Naive B cell (primary cell): ENCODE data around the gene AP4E1. TPM values are rescaled to one million over a fixed set of nuclear protein-coding genes. Genes with fewer than 3 reads are reported as not detected.

Experiments
- ATAC-seq, 2 donors: fragments of 150-1000 bp; cut with Tn5 transposase; 2 replicates each; pipeline ENCODE4 v1.10.0; 2021; ENCODE audit warnings: low read depth in 2 of 2, mild to moderate bottlenecking in 2 of 2, moderate library complexity in 2 of 2
- DNase-seq: peaks from one replicate; pipeline ENCODE4 v3.0.0; 2022
- H3K27ac Mint-ChIP-seq, 6 donors: one replicate each; pipeline ENCODE4 v1.8.0; 2020 to 2022; ENCODE audit warnings: mild to moderate bottlenecking in 6 of 6, mixed read lengths in 6 of 6, moderate library complexity in 5 of 6, inconsistent platforms in 2 of 6
- H3K27me3 Mint-ChIP-seq, 3 donors: one replicate each; pipeline ENCODE4 v1.8.0; 2021 to 2022; ENCODE audit warnings: mixed read lengths in 3 of 3, mild to moderate bottlenecking in 1 of 3
- H3K36me3 Mint-ChIP-seq, 2 donors: one replicate each; pipeline ENCODE4 v1.8.0; 2020 to 2022; ENCODE audit warnings: mixed read lengths in 2 of 2, inconsistent platforms in 1 of 2, mild to moderate bottlenecking in 1 of 2
- H3K4me1 Mint-ChIP-seq, 3 donors: one replicate each; pipeline ENCODE4 v1.8.0; 2020 to 2022; ENCODE audit warnings: mixed read lengths in 3 of 3, inconsistent platforms in 1 of 3, mild to moderate bottlenecking in 1 of 3, moderate library complexity in 1 of 3
- H3K4me3 Mint-ChIP-seq, 8 donors: one replicate each; pipeline ENCODE4 v1.8.0; 2020 to 2022; ENCODE audit warnings: mild to moderate bottlenecking in 8 of 8, mixed read lengths in 8 of 8, moderate library complexity in 8 of 8, inconsistent platforms in 2 of 8
- H3K9me3 Mint-ChIP-seq, 7 donors: one replicate each; pipeline ENCODE4 v1.8.0; 2020 to 2022; ENCODE audit warnings: mixed read lengths in 7 of 7, mild to moderate bottlenecking in 5 of 7, inconsistent platforms in 2 of 7, moderate library complexity in 1 of 7
- polyA plus RNA-seq, 6 donors: library from polyadenylated mRNA; unstranded; fragments of 300-500 nt; fragmentation: Illumina TruSeq; gene quantifications; one replicate each; pipeline ENCODE4 v1.2.3, GENCODE V29; 2021; ENCODE audit warnings: low read depth in 6 of 6

AP4E1 gene
- polyA plus RNA-seq, 6 donors from 2014 or later: 2.6 to 10.8 (median 4.6) TPM

DNA sequence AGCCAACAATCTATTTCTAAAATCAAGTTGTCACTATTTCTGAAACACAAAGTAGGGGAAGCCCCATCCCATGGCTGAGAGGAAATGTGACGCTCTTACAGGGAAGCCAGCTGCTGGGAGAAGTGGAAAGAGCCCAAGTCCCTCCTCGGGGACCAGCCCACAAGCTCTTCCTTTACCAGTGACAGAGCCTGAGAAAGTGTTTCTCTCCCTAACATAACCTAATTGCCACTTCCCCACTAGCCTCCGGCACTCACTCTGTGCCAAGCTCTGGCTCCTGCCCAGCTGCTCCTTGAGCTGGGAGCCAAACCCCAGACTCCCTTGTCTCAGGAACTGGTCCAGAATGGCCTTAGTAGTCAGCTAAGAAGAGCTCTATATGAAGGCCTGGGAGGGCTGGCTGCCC lies 143.3 kb downstream of the AP4E1 start:
- H3K4me1 Mint-ChIP-seq: peaks cover 0 to 5% (median 2%) of the 10 kb centered on the region in 3 donors
- ATAC-seq: no peak
- no peak overlapping the region for H3K27ac Mint-ChIP-seq
- H3K4me3 Mint-ChIP-seq: no peak overlapping the region
- peaks cover 0 to 16% (median 10%) of the 10 kb centered on the region in 3 donors for H3K27me3 Mint-ChIP-seq
- no peak for DNase-seq
- H3K36me3 Mint-ChIP-seq: no peaks in the 10 kb centered on the region
- H3K9me3 Mint-ChIP-seq: peaks cover 0 to 2% (median 0%) of the 10 kb centered on the region in 7 donors

DNA sequence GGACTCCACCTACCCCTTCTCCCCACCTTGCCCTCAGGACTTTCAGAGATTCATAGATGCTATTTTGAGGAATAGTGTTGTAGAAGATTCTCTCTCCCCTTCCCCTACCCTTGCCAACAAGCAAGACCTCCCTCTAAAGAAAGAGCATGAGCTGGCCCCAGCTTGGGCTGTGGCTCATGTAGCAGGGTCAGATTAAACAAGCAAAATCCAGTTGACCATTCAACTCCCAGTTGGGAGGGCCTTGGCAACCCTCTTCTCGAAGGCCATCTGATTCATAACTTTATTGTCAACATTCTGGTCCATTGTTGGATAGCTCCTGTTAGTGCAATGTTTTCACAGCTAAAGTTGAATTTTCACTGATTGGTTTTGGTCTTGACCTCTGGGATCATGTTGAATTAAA lies 145.1 kb downstream of the AP4E1 start:
- Mint-ChIP-seq H3K27ac (no peak overlapping the region), H3K9me3 (peaks cover 0 to 2% (median 0%) of the 10 kb centered on the region in 7 donors), H3K4me1 (peaks cover 0 to 5% (median 2%) of the 10 kb centered on the region in 3 donors), H3K36me3 (no peaks in the 10 kb centered on the region), H3K27me3 (peaks cover 8 to 25% (median 18%) of the 10 kb centered on the region in 3 donors), H3K4me3 (no peak overlapping the region)
- ATAC-seq: no peak
- no peak for DNase-seq

- no peak for ATAC-seq
- no peak for DNase-seq
- peaks cover 0 to 2% (median 0%) of the 10 kb centered on the region in 7 donors for H3K9me3 Mint-ChIP-seq
- peaks cover 10 to 25% (median 18%) of the 10 kb centered on the region in 3 donors for H3K27me3 Mint-ChIP-seq
- H3K4me1 Mint-ChIP-seq: no peaks in the 10 kb centered on the region
- no peak overlapping the region for H3K27ac Mint-ChIP-seq
- no peaks in the 10 kb centered on the region for H3K36me3 Mint-ChIP-seq
- no peak overlapping the region for H3K4me3 Mint-ChIP-seq
These were observed 146.1 kb downstream of the AP4E1 start for GRCh38 chr15:51054535-51054934.

Other genes with a start within 250 kb of the AP4E1 start
- gene TRPM7, start 221.9 kb upstream of the AP4E1 start, polyA plus RNA-seq: 10 to 100 TPM; 12.8 to 23.3 (median 17.0) TPM
- 10 to 100 TPM; 75.1 to 93.0 (median 89.4) TPM for gene SPPL2A, start 143.0 kb upstream of the AP4E1 start, polyA plus RNA-seq
- gene TNFAIP8L3, start 186.2 kb downstream of the AP4E1 start, polyA plus RNA-seq: not detected